Uterus (tissue), 2 donors: Measurements from ENCODE around the gene TMEM178A.

ENCODE experiments used
- POLR2A ChIP-seq, 2 donors: fragments of 450-650 bp; IDR thresholded peaks; one replicate each; pipeline ENCODE4 v1.6.1; 2016; ENCODE audit warnings: antibody characterized with exemption in 2 of 2, mild to moderate bottlenecking in 1 of 2, moderate library complexity in 1 of 2
- TF ChIP-seq, protein P1 (sequence below), 4 experiments: fragments of 200-600 bp in 2 of 4; fragments of 450-650 bp in 2 of 4; sonication (generic) in 2 of 4; IDR thresholded peaks; one replicate each; pipeline ENCODE4 v1.5.1; 2016 to 2019; ENCODE audit warnings: antibody characterized with exemption in 4 of 4, mild to moderate bottlenecking in 2 of 4, moderate library complexity in 1 of 4

GRCh38 chr2:39734445-39734844, 68.7 kb downstream of the TMEM178A start:
- TF ChIP-seq, protein P1, sequence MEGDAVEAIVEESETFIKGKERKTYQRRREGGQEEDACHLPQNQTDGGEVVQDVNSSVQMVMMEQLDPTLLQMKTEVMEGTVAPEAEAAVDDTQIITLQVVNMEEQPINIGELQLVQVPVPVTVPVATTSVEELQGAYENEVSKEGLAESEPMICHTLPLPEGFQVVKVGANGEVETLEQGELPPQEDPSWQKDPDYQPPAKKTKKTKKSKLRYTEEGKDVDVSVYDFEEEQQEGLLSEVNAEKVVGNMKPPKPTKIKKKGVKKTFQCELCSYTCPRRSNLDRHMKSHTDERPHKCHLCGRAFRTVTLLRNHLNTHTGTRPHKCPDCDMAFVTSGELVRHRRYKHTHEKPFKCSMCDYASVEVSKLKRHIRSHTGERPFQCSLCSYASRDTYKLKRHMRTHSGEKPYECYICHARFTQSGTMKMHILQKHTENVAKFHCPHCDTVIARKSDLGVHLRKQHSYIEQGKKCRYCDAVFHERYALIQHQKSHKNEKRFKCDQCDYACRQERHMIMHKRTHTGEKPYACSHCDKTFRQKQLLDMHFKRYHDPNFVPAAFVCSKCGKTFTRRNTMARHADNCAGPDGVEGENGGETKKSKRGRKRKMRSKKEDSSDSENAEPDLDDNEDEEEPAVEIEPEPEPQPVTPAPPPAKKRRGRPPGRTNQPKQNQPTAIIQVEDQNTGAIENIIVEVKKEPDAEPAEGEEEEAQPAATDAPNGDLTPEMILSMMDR (IDR thresholded peaks at IDR 0.05) = no peak
- no peak for TF ChIP-seq POLR2A (IDR thresholded peaks at IDR 0.05)
